Kidney tubule cell (primary cell): ENCODE results near the gene PRAMEF33.
"Not testable (repeated sequence)": the region's sequence is repeated elsewhere in the genome, so short reads cannot be mapped to it uniquely, and the experiment has no call there.

Experiments
- DNase-seq: peaks from one replicate; pipeline ENCODE4 v3.0.0-alpha.2; 2018; ENCODE audit warnings: low spot score

The PRAMEF33 gene, protein sequence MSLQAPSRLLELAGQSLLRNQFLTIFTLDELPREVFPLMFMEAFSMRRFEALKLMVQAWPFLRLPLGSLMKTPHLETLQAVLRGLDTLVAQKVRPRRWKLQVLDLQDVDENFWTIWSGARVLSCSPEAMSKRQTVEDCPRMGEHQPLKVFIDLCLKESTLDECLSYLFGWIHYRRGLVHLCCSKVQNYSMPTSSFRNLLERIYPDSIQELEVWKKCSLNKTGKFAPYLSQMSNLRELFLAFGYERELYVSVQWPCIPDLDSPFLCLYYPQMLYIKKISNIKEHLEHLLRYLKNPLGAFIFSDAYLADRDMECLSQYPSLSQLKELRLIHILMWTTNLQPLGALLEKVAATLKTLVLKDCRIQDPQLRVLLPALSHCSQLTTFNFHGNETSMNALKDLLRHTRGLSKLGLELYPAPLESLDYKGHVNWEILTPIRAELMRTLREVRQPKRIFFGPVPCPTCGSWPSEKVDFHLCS

DNA sequence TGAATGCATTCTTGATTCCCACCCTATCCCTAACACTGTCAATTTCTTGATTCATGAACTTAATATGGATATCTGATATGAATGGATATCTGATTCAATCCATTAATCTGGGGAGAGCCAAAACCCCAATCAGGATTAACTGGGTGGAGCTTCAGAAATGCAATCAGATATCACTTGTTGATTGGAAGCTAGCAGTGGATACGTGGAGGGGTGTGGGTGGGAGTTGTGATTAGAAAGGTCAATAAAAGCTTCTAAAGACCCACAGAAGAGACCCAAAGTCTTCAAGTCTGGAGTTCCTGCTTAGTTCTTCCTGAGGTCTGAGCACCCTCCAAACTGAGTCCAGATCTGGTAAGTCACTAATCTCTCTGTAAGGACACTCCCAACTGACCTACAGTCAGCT, at the start of gene PRAMEF33:
Gene PRAMEF33 (plus strand): TSS at position 301 of the 400 bp plus-strand sequence. CDS start 2,416 bp downstream, outside the sequence.
- DNase-seq: not testable (repeated sequence)

DNA sequence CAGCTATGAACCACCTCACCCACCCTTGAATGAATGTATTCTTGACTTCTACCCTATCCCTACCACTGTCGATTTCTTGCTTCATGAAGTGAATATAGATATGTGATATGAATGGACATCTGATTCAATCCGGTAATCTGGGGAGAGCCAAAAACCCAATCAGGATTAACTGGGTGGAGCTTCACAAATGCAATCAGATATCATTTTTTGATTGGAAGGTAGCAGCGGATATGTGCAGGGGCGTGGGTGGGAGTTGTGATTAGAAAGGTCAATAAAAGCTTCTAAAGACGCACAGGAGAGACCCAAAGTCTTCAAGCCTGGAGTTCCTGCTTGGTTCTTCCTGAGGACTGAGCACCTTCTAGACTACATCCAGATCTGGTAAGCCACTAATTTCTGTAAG, 49.4 kb upstream of the PRAMEF33 start, which contains the start of gene PRAMEF5:
Gene PRAMEF5 (plus strand): TSS at position 301 of the 400 bp plus-strand sequence. CDS start 5,071 bp downstream, outside the sequence.
- not testable (repeated sequence) for DNase-seq

DNA sequence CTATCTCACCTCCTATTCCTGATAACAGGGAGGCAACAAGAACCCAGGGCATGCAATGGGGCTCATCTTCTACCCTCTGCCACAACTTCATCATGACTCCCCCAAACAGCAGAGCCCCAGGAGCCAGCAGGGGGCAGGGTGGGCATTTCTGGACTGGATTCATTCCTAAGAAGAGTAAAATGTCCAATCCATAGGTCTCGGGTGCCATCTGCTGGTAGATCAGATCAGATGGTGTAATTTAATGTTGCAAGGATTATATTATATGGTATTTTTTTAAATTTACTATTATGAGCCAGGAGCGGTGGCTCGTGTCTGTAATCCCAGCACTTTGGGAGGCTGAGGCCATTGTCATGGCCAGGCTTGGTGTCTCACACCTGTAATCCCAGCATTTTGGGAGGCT, 38.2 kb upstream of the PRAMEF33 start:
- DNase-seq: not testable (repeated sequence)

DNA sequence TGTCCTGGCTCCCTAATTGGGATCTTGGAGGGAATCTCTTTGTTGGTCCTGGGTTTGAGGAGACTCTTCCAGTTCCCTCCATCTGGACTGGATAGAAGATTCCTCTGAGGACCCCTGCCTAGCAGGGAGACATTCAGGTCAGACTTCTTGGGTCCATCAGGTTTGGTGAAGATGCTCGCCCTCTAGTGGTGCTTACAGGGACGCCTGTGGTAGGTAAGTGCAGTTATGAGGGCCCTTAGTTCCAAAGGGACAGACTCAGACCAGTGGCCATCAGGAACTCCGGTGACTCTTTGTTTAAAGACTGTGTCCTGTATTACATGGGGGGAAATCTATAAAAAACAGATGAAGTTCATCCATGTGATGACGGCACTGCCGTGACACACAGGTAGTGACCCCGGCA, 26.3 kb upstream of the PRAMEF33 start:
- not testable (repeated sequence) for DNase-seq

DNA sequence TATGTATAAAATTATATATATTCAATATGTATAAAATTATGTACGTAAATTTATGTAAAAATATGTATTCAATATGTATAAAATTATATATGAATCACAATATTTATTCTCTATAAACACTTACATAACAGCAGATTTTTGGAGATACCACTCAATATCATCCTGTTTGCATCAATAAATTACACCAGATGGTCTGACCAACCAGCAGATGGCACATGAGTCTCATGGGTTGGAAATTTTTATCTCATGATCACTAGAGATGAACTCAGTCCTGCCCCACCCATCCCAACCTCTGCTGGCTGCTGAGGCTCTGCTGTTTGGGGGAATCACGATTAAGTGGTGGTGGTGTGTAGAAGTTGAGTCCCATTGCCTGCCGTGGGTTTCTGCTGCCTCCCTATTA, 23.7 kb upstream of the PRAMEF33 start:
- not testable (repeated sequence) for DNase-seq

DNA sequence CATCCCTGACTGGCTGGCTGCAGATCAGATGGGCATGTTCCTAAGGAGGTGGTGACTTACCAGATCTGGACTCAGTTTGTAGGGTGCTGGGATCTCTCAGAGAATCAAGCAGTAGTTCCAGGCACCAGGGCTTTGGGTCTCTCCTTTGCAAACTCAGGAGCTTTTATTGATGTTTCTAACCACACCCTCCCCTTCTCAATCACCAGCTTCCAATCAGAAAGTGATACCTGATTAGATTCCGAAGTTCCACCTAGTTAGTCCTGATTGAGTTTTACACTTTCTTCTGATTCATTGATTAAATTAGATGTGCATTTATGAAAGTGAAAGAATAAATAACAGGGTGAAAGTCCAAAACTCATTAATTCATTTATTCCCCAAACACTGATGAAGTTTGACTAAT, 18.3 kb upstream of the PRAMEF33 start, which contains the start of gene PRAMEF8:
Gene PRAMEF8 (minus strand): TSS at position 101 of the 400 bp plus-strand sequence. CDS start 1,046 bp downstream, outside the sequence.
- DNase-seq: not testable (repeated sequence)

DNA sequence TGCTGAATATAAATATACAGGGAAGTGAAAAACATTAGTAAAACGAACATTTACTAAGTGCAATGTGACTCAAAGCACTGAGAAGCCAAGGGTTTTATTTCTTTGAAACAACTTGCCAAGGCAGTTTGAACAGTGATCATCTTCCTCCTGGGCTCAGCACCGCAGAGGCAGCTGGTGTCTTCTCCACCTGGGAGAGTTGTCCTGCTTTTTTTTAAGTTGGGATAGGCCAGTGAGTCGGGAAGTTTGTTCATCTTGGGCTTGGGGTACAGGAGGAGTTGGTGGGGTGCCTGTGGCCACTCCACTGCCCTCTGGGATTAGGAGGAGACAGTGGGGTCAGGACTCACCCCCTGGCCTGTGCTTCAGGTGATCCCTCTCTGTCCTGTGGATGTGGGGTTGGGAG, 14.3 kb upstream of the PRAMEF33 start:
- DNase-seq: not testable (repeated sequence)

DNA sequence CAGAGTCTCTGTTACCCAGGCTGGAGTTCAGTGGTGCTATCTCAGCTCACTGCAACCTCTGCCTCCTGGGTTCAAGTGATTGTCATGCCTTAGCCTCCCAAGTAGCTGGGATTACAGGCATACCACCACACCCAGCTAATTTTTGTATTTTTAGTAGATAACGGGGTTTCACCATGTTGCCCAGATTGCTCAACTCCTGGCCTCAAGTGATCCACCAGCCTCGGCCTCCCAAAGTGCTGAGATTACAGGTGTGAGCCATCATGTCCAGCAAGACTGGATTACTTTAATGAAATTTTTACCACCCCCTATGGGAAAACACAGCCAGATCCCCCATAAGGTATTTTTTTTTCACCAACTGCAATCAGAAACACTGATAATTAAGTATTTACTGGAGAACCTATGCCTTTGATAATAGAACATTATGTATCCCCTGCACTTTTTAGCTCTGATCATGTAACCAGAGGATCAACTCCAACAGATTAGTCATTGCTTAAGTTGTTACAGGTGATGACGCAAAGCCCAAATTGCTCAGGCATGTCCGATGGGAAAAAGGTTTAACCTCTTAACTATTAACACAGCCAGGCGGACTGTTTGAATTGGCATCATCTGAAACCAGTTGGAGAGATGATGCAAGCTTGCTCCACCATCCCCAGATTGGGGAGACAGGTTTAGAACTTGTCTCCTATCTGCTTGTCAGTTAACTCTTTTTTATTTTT, 6.0 kb upstream of the PRAMEF33 start:
- DNase-seq: not testable (repeated sequence)

DNA sequence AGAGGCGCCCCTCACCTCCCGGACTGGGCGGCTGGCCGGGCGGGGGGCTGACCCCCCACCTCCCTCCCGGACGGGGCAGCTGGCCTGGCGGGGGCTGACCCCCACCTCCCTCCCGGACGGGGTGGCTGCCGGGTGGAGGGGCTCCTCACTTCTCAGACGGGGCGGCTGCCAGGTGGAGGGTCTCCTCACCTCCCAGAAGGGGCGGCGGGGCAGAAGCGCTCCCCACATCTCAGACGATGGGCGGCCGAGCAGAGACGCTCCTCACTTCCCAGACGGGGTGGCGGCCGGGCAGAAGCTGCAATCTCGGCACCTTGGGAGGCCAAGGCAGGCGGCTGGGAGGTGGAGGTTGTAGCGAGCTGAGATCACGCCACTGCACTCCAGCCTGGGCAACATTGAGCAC, 4.6 kb upstream of the PRAMEF33 start:
- not testable (repeated sequence) for DNase-seq

DNA sequence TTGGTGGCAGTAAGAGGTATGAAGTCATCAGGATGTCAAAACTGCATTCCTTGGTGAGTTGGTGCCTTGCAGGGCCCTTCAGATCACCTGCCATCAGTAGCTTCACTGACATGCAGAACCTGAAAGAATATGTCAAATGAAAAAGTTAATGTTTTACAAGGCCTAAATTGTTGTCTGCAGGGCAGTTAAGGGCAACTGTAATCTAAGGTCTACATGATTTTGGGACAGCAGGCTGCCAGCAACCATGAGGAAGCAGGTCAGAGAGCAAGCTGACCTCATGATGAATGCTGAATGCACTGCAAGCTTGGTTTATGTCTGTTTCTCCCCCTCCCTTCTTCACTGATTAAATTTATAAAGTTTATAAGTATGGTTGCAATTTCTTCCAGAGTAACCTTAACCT, 1.1 kb upstream of the PRAMEF33 start:
- DNase-seq: not testable (repeated sequence)

DNA sequence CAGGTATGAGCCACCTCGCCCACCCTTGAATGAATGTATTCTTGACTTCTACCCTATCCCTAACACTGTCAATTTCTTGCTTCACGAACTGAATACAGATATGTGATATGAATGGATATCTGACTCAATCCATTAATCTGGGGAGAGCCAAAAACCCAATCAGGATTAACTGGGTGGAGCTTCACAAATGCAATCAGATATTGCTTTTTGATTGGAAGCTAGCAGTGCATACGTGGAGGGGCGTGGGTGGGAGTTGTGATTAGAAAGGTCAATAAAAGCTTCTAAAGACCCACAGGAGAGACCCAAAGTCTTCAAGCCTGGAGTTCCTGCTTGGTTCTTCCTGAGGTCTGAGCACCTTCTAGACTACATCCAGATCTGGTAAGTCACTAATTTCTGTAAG, 11.9 kb downstream of the PRAMEF33 start, which contains the start of gene PRAMEF15:
Gene PRAMEF15 (plus strand): TSS at position 301 of the 400 bp plus-strand sequence. CDS start 2,827 bp downstream, outside the sequence.
- DNase-seq: not testable (repeated sequence)

DNA sequence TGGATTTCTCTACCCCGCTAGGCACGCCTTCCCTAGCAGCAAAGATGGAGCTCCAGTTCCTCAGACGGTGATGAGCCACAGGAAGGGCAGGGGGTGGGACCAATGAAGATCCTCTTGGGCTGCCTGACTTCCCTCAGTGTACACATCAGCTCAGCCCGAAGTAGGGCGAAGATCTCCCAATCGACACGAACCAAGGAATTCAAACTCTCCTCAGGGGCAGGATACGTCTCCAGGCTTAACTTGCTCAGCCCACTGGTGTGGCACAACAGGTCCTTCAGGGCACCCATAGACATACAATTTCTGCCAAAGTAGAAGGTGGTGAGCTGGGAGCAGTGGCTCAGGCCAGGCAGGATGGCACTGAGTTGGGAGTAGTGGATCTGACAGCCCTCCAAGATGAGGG, 39.2 kb downstream of the PRAMEF33 start:
- not testable (repeated sequence) for DNase-seq

DNA sequence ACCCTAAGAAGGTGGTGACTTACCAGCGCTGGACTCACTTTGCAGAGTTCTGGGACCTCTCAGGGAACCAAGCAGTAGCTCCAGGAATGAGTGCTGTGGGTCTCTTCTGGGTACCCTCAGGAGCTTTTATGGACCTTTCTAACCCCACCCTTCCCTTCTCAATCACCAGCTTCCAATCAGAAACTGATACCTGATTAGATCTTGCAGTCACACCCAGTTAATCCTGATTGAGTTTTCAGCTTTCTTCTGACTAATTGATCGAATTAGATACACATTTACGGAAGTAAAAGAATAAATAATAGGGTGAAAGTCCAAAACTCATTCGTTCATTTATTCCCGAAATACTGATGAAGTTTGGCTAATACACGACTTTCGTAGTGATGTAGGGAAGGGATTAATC, 43.7 kb downstream of the PRAMEF33 start, which contains the start of gene PRAMEF14:
Gene PRAMEF14 (minus strand): TSS at position 101 of the 400 bp plus-strand sequence. CDS start 1,820 bp downstream, outside the sequence.
- not testable (repeated sequence) for DNase-seq

DNA sequence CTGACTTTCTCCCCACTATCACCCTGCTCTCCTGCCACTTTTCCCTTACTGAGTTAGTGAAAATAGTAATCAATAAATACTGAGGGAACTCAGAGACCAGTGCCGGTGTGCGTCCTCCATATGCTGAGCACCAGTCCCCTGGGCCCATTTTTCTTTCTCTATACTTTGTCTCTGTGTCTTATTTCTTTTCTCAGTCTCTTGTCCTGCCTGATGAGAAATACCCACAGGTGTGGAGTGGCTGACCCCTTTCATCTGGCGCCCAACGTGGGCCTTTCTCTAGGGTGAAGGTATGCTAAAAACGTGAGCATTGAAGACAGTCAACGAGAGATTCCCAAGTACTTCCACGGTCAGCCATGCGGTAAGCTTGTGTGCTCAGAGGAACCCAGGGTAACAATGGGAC, 50.1 kb downstream of the PRAMEF33 start:
- DNase-seq: not testable (repeated sequence)

DNA sequence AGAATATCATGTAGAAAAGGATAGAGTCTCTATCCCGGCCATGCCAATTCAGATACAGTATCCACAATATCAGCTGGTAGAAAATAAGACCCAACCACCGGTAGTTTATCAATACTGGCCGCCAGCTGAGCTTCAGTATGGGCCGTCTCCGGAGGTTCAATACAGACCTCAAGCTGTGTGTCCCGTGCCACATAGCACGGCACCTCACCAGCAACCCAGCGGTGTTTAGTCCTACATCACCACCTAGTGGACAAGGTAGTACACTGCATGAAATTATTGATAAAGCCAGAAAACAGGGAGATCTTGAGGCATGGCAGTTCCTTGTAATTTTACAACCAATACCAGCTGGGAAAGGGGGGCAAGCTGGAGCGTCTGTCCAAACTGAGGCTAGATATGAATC, 51.1 kb downstream of the PRAMEF33 start:
- DNase-seq: not testable (repeated sequence)

DNA sequence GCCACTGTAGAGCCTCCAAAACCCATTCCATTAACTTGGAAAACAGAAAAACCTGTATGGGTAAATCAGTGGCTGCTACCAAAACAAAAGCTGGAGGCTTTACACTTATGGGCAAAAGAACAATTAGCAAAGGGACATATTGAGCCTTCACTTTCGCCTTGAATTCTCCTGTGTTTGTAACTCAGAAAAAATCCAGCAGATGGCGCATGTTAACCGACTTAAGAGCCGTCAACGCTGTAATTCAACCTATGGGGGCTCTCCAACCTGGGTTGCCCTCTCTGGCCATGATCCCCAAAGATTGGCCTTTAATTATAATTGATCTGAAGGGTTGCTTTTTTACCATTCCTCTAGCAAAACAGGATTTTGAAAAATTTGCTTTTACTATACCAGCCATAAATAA, 53.4 kb downstream of the PRAMEF33 start:
- DNase-seq: peak; percentile 51
